ENCODE measurements around the gene SV2C.

SV2C gene

GRCh38 chr5:76376148-76376865 is 293.1 kb downstream of the SV2C start:
- DNase-seq (ENCODE audit: low read depth in 1 of 2, low spot score in 1 of 2) = no peak

- no peak for DNase-seq (ENCODE audit: low read depth in 1 of 2, low spot score in 1 of 2)
Measured at GRCh38 chr5:76376866-76377230, 293.7 kb downstream of the SV2C start.

GRCh38 chr5:76378355-76378754 is 295.2 kb downstream of the SV2C start:
- no peak for DNase-seq (ENCODE audit: low read depth in 1 of 2, low spot score in 1 of 2)

- no peak for DNase-seq (ENCODE audit: low read depth in 1 of 2, low spot score in 1 of 2)
Measured at GRCh38 chr5:76379316-76379715, 296.1 kb downstream of the SV2C start.

DNA sequence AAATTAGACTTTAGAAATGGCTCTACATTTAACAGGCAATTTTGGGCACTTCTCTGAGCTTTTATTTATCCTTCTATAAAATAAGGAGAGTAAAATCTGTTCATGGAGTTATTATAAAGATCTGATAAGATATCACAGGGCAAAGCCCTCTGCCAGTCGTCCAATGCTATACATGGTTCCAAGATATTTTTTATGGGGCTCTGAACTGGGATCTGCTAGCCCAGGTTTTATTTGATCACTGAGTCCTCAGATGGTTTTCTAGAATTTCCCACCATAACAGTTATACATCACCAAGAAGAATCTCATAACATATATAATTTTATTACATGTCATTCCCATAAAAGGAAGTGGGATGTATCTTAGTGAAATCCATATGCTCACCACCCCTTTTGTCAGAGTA is 296.7 kb downstream of the SV2C start:
- DNase-seq (ENCODE audit: low read depth in 1 of 2, low spot score in 1 of 2) = no peak

- no peak for DNase-seq (ENCODE audit: low read depth in 1 of 2, low spot score in 1 of 2)
Measured at GRCh38 chr5:76380346-76381066, 297.3 kb downstream of the SV2C start.

- DNase-seq (ENCODE audit: low read depth in 1 of 2, low spot score in 1 of 2) = no peak
Measured at GRCh38 chr5:76383126-76383832, 300.1 kb downstream of the SV2C start.

- no peak for DNase-seq (ENCODE audit: low read depth in 1 of 2, low spot score in 1 of 2)
Measured at GRCh38 chr5:76384189-76384588, 301.0 kb downstream of the SV2C start.

DNA sequence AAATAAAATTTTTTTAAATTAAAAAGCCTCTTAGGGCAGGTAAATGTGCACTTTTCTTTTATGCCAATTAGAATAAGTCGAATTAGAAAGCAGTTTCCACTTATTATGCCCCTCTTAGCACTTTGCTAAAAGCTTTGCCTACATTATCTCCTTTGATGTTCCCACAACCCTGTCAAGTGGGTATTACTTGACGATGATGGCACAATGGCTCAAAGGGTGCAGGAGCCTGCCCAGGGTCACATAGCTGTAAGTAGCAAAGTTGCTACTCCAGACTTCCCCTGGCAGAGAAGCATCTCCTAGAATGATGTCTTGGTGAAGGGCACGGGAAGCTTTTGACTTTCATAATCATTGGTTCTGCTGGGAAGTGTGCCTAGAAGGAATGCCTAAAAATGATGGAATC is 301.5 kb downstream of the SV2C start:
- DNase-seq (ENCODE audit: low read depth in 1 of 2, low spot score in 1 of 2) = no peak

GRCh38 chr5:76385540-76385939 is 302.4 kb downstream of the SV2C start:
- DNase-seq (ENCODE audit: low read depth in 1 of 2, low spot score in 1 of 2) = no peak

DNA sequence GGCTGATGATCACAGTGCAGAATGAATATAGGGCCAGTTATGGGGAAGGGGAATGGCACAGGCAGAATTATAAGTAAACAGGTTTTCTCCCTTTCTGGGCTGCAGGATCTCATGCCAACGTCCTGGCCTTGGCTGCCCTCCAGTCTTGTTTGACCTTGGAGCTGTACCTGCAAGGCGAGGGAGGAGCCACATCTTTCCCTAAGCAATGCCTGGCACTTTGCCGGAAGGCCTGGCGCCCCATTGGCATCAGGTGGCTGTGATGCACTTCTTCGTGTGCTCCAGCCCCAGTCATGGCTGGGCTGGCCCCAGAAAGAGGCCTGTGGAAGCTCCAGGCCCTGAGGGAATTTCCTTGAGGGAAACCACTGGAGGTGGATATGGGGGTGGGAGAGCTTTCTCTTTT is 303.2 kb downstream of the SV2C start:
- DNase-seq (ENCODE audit: low read depth in 1 of 2, low spot score in 1 of 2) = no peak

GRCh38 chr5:76388236-76388635 is 305.1 kb downstream of the SV2C start:
- no peak for DNase-seq (ENCODE audit: low read depth in 1 of 2, low spot score in 1 of 2)

GRCh38 chr5:76388791-76389512 is 305.8 kb downstream of the SV2C start:
- no peak for DNase-seq (ENCODE audit: low read depth in 1 of 2, low spot score in 1 of 2)

- no peak for DNase-seq (ENCODE audit: low read depth in 1 of 2, low spot score in 1 of 2)
Measured at GRCh38 chr5:76389513-76390154, 306.5 kb downstream of the SV2C start.

- no peak for DNase-seq (ENCODE audit: low read depth in 1 of 2, low spot score in 1 of 2)
Measured at GRCh38 chr5:76391014-76391413, 307.8 kb downstream of the SV2C start.

DNA sequence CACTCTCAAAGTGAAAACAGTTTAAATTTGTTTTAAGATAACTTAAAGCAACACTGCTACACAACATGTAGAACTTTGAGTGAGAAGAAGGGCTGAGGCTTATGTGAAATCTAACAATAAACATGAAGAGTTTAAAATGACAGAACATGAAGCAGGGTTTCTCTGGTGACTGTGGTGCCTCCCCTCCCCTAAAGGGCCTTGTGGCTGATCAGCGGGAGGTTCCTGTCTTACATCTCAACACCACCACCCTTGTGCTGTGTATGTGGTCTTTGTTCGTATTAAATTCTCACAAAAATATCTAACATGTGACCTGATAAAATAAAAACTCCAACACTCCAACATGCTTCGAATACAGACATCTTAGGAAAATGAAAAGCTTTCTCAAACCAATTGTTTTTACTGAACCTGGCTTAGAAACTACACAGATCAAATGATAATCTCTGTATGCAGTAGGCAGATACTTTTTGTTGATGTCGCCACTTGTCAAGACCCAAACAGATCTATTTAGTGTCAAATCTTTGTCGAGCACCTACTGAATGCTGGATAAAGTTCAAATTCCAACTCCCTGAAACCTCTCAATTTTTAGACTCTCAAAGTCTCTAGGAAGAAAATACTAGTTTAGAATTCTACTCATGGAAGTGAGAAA is 310.0 kb downstream of the SV2C start:
- DNase-seq (ENCODE audit: low read depth in 1 of 2, low spot score in 1 of 2) = no peak

- DNase-seq (ENCODE audit: low read depth in 1 of 2, low spot score in 1 of 2) = no peak
Measured at GRCh38 chr5:76397200-76397599, 314.0 kb downstream of the SV2C start.

DNA sequence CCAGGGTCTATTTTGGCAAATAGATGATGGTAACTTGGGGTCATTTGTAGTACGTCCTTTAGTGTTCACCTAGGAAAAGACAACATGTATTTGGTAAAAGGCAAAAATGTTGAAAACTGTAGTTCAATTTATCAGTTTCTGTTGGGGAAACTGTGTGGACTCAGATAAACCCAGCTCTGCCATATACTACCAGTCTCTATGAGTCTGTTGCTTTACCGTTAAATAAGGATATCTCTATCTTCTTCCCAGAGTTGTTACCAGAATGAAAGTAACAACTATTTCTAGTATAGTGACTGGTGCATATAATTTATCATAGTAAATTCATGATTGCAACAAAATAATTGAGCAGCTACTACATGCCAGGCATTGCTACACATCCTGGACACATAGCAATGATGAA is 316.1 kb downstream of the SV2C start:
- no peak for DNase-seq (ENCODE audit: low read depth in 1 of 2, low spot score in 1 of 2)

GRCh38 chr5:76400466-76400865 is 317.3 kb downstream of the SV2C start:
- no peak for DNase-seq (ENCODE audit: low read depth in 1 of 2, low spot score in 1 of 2)

- peak in 1 of 2 donors; percentile 26 for DNase-seq (ENCODE audit: low read depth in 1 of 2, low spot score in 1 of 2)
Measured at GRCh38 chr5:76401801-76402250, 318.6 kb downstream of the SV2C start.

Measured in activated T-helper 1 cell treated with anti-CD3 and anti-CD28 coated beads, Interleukin-2, amount 50 U/mL, for 16 hours (primary cell).